Astrocyte of the spinal cord (primary cell): Measurements from ENCODE around the gene MEIS2.
"Not testable (repeated sequence)": the region's sequence is repeated elsewhere in the genome, so short reads cannot be mapped to it uniquely, and the experiment has no call there.

ENCODE experiments used
- DNase-seq: peaks from one replicate; pipeline ENCODE4 v3.0.0; 2011; ENCODE audit warnings: low read depth, low spot score
- H3K4me3 ChIP-seq: 2 replicates; pipeline ENCODE4 v1.5.1; 2011; ENCODE audit warnings: low read depth, mild to moderate bottlenecking, low read length, moderate library complexity
- CTCF ChIP-seq: IDR thresholded peaks from 2 replicates; pipeline ENCODE4 v1.5.1; 2012; ENCODE audit warnings: low read depth, mild to moderate bottlenecking, low read length, inconsistent platforms
- in situ Hi-C: cut with HindIII; loops from 2 replicates; pipeline ENCODE4 v1.10.0; 2017; ENCODE audit warnings: low sequenced_read_pairs

The MEIS2 gene

GRCh38 chr15:36992454-36992853, 107.9 kb downstream of the MEIS2 start:
- DNase-seq: no peak
- in situ Hi-C loops: no loop called here
- H3K4me3 ChIP-seq: no peak overlapping the region
- TF ChIP-seq CTCF: no peak

GRCh38 chr15:36988947-36989346, 111.4 kb downstream of the MEIS2 start:
- H3K4me3 ChIP-seq: no peak overlapping the region
- TF ChIP-seq CTCF: no peak
- in situ Hi-C loops: no loop called here
- no peak for DNase-seq

- DNase-seq: no peak
- in situ Hi-C loops: no loop called here
- no peak for TF ChIP-seq CTCF
- H3K4me3 ChIP-seq: no peak overlapping the region
Measured at GRCh38 chr15:36982430-36982829, 117.9 kb downstream of the MEIS2 start.

- DNase-seq, in situ Hi-C loops, H3K4me3 ChIP-seq: not testable (repeated sequence)
Measured at GRCh38 chr15:36980281-36980680, 120.1 kb downstream of the MEIS2 start.

- no peak for TF ChIP-seq CTCF
- no peak overlapping the region for H3K4me3 ChIP-seq
- DNase-seq: no peak
- in situ Hi-C loops: no loop called here
Measured at GRCh38 chr15:36978625-36979024, 121.7 kb downstream of the MEIS2 start.

- TF ChIP-seq CTCF: no peak
- DNase-seq: no peak
- H3K4me3 ChIP-seq: no peak overlapping the region
- in situ Hi-C loops: no loop called here
Measured at GRCh38 chr15:36978126-36978525, 122.2 kb downstream of the MEIS2 start.

GRCh38 chr15:36977659-36978058, 122.7 kb downstream of the MEIS2 start:
- no peak for TF ChIP-seq CTCF
- no peak for DNase-seq
- no peak overlapping the region for H3K4me3 ChIP-seq
- in situ Hi-C loops: no loop called here
